ENCODE measurements around the gene ZNF777. TPM values are rescaled to one million over a fixed set of nuclear protein-coding genes. Genes with fewer than 3 reads are reported as not detected.

Gene ZNF777
- total and polyA plus RNA-seq, 12 donors = 3.5 to 16.2 (median 11.8) TPM

DNA sequence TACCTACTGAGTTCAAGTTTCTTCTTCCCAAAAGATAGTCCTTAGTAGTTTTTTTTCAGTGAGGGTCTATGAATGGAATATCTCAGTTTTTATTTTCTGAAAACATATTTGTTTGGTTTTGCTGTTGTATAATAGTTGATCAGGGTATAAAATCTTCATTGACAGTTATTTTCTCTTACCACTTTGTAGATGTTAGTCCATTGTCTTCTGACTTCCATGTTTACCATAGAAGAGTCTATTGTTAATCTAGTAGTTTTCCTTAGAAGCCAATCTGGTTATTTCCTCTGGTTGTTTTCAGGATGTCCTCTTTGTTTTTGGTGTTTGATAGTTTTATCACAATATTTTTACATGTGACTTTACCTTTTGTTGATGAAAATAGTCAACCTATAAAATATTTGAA lies 5.5 kb upstream of the ZNF777 start:
- no peak for DNase-seq
- Histone ChIP-seq H3K36me3 (replicated peaks in 1 of 2) (no peaks in the 10 kb centered on the region), H3K4me3 (no peak overlapping the region), H3K9me3 (replicated peaks in 1 of 3) (no peaks in the 10 kb centered on the region), H3K27me3 (no peaks in the 10 kb centered on the region), H3K27ac (no peak overlapping the region), H3K4me1 (replicated peaks in 1 of 2) (peaks cover 0 to under 1% of the 10 kb centered on the region in 2 donors)
- TF ChIP-seq, protein P1, sequence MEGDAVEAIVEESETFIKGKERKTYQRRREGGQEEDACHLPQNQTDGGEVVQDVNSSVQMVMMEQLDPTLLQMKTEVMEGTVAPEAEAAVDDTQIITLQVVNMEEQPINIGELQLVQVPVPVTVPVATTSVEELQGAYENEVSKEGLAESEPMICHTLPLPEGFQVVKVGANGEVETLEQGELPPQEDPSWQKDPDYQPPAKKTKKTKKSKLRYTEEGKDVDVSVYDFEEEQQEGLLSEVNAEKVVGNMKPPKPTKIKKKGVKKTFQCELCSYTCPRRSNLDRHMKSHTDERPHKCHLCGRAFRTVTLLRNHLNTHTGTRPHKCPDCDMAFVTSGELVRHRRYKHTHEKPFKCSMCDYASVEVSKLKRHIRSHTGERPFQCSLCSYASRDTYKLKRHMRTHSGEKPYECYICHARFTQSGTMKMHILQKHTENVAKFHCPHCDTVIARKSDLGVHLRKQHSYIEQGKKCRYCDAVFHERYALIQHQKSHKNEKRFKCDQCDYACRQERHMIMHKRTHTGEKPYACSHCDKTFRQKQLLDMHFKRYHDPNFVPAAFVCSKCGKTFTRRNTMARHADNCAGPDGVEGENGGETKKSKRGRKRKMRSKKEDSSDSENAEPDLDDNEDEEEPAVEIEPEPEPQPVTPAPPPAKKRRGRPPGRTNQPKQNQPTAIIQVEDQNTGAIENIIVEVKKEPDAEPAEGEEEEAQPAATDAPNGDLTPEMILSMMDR (IDR thresholded peaks at IDR 0.05) = no peak
- TF ChIP-seq POLR2A (IDR thresholded peaks at IDR 0.05) = no peak
- intact Hi-C loops (cut with DNase I) = no loop called here

DNA sequence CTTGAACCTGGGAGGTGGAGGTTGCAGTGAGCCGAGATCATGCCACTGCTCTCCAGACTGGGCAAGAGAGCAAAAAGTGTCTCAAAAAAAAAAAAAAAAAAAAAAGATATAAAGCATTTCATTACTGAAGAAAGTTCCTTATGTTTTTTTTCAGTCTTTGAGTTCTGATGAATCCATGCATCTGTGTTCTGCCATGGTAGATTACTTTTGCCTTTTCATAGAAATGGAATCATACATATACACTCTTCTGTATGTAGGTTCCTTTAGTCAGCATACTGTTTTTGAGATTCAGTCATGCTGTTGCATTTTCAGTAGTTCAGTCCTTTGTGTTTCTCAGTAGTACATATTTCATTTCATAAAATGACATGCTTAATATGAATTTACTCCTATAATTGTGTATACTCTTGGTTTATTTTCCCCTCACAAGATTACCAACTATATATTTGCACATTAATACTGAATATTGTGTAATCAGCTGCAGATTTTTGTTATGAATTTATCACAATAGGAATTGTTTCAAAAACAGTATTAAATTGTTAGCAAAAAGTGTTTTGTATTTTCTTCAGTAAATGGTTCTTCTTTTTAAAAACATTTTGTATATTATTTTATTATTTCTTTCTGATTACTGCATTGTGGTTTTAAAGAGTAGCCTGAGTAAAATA lies 2.8 kb upstream of the ZNF777 start:
- Histone ChIP-seq H3K27ac (no peak overlapping the region), H3K9me3 (replicated peaks in 1 of 3) (no peaks in the 10 kb centered on the region), H3K36me3 (replicated peaks in 1 of 2) (no peaks in the 10 kb centered on the region), H3K27me3 (no peaks in the 10 kb centered on the region), H3K4me1 (replicated peaks in 1 of 2) (peaks cover 8 to 15% of the 10 kb centered on the region in 2 donors), H3K4me3 (no peak overlapping the region)
- no peak for DNase-seq
- no peak for TF ChIP-seq POLR2A (IDR thresholded peaks at IDR 0.05)
- TF ChIP-seq, protein P1 (IDR thresholded peaks at IDR 0.05) = no peak
- intact Hi-C loops (cut with DNase I) = no loop called here
- 90 to 95% (median 94%) methylated on average over 1 of the region's 1 CpG for WGBS, 4 donors

DNA sequence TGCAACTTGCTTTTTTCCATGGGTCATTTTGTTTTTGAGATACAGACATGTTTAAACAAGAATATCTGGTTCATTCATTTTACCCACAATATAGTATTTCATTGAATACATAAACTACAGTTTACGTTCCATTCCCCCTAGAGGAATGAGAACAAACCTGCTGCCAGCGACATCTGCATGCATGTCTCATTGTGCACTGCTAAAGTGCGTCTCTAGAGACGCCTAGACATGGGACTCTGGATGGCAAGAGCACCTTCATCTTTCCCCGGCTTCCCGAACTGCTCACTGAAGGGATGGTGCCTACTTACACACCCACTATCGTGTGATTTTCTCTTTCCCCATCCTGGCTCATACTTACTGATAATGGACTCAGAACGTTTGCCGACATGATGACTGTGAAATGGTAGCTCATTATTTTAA lies 1.2 kb upstream of the ZNF777 start:
- Histone ChIP-seq H3K9me3 (replicated peaks in 1 of 3) (no peaks in the 10 kb centered on the region), H3K4me3 (no peak overlapping the region), H3K4me1 (replicated peaks in 1 of 2) (peaks cover 8 to 24% of the 10 kb centered on the region in 2 donors), H3K36me3 (replicated peaks in 1 of 2) (no peaks in the 10 kb centered on the region), H3K27ac (no peak overlapping the region), H3K27me3 (no peaks in the 10 kb centered on the region)
- 86 to 91% (median 90%) methylated on average over 9 of the region's 9 CpGs for WGBS, 4 donors
- TF ChIP-seq POLR2A (IDR thresholded peaks at IDR 0.05) = no peak
- TF ChIP-seq, protein P1 (IDR thresholded peaks at IDR 0.05) = no peak
- intact Hi-C loops (cut with DNase I) = no loop called here
- no peak for DNase-seq

DNA sequence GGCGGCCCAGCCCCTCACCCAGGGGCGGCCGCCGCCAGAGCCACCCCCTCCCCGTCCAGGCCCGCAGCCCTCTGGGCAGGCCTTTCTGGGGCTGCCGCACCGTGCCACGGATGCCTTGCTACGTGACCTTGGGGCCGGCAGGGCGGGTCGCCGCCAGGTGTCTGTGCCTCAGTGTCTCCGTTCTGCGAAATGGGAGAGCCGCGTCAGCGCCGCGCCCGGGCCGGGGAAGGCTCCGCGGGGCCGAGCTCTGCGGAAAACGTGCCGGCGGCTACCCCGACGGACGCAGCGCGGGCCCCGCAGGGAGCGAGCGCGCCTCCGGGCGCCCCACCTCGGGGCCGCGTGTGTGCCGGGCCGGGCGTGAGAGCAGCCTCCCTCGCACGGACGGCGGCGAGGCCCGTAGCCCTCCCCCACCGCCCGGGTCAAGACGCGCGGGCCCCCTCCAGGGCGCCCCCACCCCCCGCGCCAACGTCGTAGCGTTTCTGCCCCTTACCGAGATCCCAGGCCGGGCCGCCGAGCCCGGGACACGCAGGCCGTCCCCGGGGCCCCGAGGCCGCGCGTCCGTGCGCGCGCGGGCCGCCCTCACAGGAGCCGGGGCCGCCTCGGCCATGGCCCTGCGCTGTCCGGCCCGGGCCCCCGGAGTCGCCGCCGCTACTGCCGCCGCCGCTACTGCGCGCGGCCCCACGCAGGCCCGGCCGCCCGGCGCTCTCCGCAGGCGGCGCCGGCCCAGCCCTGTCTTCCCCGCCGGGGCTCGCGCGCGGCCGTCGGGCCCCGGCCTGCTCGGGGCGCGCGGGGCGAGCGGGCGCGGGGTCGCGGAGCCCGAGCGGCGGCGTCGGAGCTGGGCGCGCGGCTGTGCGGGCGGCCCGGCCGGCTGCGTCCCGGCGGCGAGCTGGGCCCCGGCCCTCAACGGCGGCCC lies 1.1 kb downstream of the ZNF777 start:
- peak overlapping the region in 3 of 5 donors; percentile 17 to 81 (median 79) for H3K27ac ChIP-seq

More for the DNA sequence above, 1.1 kb downstream of the ZNF777 start:
- DNase-seq = peak in 3 of 7 donors; percentile 18 to 29 (median 22)
- Histone ChIP-seq H3K9me3 (replicated peaks in 1 of 3) (no peaks in the 10 kb centered on the region), H3K36me3 (replicated peaks in 1 of 2) (peaks cover 0 to 13% of the 10 kb centered on the region in 2 donors), H3K4me3 (peak overlapping the region in 2 of 4 donors; percentile 19 to 86), H3K27me3 (no peaks in the 10 kb centered on the region), H3K4me1 (replicated peaks in 1 of 2) (peaks cover 8 to 24% of the 10 kb centered on the region in 2 donors)
- TF ChIP-seq POLR2A (IDR thresholded peaks at IDR 0.05) = no peak
- TF ChIP-seq, protein P1 (IDR thresholded peaks at IDR 0.05) = no peak
- intact Hi-C loops (cut with DNase I) = loop anchor here in 1 of 2 donors (5.0 kb wide), 1 partner anchor 37 kb away; no protein-coding TSS in a partner anchor
- WGBS, 4 donors = 1% methylated on average over 36 to 145 of the region's 145 CpGs; no CpG with 5 or more reads in 1 of the 4 donors

Data from adrenal gland (tissue), 12 donors.